Ureter (tissue), 1 donor: ENCODE measurements around the gene ST3GAL3. TPM values are rescaled to one million over a fixed set of nuclear protein-coding genes. Genes with fewer than 3 reads are reported as not detected.

ENCODE experiments used
- DNase-seq: peaks from one replicate; pipeline ENCODE4 v3.0.0-alpha.2; 2020; ENCODE audit warnings: low spot score
- total RNA-seq: library from RNA; stranded (reverse); gene quantifications from one replicate; pipeline ENCODE4 v1.2.4, GENCODE V29; 2023
- donor health status: DM: yes; HTN: yes; CAD: no.

Gene ST3GAL3
- total RNA-seq, 1 donor from 2014 or later = 39.5 TPM

DNA sequence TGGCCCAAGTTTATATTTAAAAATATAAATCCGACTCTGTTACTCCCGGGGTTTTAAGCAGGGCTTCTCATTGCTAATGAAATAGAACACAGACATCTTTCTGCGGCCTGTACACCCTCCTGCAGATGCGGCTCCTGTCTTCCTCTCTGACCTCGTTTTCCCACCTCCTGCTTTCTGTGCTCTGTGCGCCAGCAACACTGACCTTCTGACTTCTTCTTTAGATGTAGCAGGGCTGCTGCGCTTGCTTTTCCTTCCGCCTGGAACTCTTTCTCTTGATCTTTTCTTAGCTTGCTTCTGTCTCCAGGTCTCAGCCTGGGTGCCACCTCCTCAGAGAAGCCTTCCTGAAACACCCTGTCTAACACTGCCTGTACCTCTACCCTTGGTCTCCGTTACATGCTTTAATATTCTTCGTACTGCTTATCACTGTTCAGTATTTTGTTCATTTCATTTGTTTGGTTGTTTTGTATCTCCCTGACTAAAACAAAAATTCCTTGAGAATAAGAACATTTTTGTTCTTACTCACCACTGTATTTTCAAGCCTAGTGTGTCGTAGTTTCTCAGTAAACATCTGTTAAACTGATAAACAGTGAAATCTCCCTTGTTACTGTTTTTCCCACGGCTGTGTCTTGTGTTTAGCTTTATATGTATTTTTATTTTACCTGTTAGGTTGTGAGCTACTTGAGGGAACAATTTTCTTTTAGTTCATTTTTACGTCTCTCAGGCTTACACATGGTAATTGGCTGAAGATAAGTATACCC lies 79.0 kb downstream of the ST3GAL3 start:
- DNase-seq = no peak

DNA sequence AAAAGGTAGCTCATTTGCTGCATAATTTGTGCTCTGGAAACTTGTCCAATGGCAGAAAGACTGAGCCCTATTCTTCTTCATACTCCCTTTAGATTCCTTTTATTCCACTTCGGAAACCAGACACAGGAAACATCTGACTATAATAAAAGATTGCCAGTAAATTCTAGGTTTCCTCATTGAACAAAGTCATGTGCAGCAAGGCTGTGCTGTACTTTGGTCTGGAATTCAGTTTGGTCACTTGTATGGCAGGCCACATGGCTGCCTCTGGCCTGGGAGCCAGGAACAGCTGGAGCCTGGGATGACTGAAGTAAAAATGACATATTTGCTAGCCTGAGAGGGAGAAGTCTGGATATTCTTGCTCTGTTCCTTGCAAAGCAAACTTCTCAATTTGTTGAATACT lies 79.6 kb downstream of the ST3GAL3 start:
- DNase-seq = no peak

DNA sequence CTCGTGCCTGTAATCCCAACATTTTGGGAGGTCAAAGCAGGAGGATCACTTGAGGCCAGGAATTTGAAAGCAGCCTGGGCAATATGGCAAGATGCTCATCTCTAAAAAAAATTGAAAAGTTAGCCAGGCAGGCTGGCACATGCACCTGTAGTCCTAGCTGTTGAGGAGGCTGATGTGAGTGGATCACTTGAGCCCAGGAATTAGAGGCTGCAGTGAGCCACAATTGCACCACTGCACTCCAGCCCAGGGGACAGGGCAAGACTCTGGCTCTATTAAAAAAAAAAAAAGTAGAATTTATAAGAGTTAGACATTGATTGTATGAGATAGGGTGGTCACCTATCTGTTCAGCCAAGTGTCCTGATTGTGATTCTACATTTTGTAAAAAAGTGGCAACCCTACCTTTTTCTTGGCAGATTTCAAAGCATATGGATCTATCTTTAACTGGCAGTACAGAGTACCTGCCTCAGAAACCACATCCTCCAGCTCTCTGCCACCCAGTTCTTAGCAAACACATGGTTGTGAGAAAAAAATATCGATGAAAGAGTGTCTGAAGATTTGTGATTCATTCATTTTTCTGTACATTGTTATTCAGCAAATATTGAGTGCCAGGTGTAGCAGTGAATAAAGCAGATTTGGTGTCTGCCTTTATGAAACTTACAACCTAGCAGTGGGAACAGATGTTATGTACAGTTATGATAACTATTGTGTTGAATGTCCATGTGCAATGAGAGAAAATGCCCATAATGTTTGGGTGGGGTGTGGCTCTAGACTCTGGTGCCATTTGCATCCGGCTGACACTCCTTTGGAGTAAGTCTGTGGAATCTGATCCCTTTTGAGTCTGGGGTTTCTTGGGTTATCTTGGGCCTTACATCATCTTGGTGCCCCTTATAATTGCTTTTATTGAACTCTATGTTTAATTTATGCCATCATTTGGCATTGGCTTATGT lies 82.5 kb downstream of the ST3GAL3 start:
- DNase-seq = no peak

DNA sequence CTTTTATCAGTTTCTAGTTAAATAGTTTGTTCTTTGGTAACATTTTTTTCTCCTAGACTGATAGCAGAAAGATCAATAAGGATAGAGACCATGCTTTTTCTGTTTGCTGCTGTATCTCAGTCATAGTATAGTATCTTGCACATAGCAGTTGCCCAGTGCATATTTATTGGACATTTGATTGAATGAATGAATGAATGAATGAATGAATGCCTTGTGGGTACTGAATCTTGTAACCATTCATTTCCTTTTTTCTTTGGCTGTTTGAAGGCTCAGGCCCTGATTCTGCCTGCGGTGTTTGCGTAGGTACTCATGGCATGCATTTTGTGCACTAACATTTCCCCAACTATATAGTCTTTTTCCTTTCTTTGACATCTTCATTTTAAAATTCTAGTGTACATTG lies 83.9 kb downstream of the ST3GAL3 start:
- DNase-seq = no peak

DNA sequence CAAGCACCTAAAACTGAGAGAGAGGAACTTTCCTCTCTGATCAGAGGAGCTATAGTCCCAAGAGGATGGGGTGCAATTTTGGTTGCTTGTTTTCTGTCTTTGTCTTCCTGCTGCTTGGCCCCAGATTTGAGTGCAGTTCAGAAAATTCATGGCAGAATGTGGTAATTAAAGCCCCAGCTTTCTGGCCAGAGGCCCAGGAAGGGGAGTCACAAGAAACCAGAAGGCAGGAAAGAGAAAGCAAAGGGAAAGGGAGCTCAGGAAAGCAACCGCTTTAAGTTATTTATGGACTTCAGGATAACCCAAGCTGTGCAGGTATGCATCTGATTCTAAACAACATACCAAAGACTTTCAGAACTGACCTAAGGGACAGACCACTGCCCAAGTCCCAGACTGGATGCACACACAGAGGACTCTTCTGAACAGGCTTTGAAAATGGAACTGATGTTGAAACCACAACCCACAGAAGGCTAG lies 88.8 kb downstream of the ST3GAL3 start:
- no peak for DNase-seq

DNA sequence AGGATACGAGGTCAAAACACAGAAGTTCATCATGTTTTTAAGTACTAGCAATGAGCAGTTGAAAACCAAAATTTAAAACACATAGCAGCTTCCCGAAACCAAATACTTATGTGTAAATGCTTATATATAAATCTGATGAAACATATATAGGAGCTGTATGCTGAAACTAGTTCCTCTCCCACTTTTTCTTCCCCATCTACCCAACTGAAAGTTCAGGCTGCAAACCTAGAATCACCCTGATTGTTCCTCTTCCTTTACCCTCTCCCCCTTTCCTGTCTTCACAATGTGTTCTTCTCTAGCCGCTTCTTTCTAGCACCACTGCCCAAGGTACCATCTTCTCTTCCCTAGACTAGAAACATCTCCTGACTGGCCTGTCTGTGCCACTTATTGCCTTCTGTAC lies 90.6 kb downstream of the ST3GAL3 start:
- DNase-seq = no peak

DNA sequence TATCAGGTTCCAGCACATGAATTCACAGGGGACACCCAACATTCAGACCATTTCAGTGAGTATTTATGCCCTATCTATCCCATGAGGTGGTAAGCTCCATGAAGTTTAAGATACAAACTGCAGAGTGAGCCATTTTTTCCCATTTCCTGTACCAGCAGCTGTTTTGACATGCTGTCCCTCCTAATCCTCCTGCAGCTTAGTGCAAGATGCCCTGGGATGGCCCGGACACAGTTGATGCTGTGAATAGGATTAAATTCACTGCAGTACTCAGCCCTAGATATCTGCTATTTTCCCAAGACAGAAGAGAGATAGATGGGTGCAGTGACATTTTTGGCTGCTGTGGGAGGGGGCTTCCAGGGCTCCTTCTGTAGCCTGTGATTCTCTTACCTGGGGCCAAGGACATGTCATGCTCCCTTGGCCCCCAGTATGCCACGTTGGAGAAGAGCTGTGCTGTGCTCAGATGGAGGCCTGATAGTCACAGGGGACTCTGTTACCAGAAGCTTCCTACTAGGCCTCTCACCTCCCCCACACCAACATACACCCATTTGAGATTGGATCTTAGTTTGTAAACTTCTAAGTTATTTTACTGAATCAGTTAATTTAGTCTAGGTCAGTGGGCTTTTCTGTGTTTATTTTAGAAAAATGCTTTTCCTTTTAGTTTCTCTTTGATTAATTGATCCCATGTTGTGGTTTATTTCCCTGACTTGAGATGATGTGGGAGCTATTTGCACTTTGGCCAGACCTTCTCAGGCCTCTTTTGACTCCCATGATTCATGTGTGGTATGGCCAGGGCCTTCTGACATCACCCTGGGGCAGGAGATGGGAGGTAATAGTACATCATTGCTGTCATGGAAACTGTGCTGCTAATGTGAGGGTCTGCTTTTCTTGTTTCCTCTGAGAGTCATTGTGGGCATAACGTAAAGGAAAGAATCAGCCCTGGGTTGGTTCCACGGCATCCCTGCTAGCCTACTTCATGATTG lies 92.6 kb downstream of the ST3GAL3 start:
- DNase-seq = no peak

DNA sequence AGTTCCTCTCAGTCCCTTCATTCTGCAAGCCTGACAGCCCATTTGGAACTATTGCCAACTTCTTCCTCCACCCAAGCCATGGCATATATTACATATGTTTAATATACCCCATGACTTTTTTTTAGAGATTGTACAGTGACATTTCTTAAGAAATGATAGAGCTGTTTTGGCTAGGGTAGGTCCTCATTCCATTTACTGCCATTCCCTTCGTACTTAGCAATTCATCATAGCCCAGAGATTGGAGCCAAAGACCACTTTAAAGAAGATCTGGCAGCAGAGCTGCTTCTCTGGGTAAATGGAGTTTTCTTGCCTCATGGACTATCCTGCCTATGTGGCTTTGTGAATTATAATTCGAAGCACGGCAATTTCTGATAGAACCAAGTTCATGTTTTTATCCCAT lies 93.4 kb downstream of the ST3GAL3 start:
- no peak for DNase-seq

DNA sequence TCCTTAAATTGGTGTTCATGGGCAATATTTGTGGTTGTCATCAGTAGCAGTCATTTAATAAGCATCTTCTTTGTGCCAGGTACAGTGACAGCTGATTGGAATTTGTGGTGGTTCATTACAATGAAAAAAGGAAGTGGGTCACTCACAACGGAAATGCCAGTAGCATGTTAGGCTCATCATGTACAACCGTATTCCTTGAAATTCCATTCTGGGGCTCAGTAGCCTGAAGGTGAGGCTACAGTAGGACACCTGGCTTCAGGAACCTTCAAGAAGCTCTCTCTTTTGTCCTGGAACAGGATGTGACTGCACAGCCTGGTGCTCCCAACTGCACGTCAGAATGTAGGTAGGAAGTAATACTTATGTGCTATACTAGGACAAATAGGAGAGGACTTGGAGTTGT lies 93.9 kb downstream of the ST3GAL3 start:
- DNase-seq = no peak

DNA sequence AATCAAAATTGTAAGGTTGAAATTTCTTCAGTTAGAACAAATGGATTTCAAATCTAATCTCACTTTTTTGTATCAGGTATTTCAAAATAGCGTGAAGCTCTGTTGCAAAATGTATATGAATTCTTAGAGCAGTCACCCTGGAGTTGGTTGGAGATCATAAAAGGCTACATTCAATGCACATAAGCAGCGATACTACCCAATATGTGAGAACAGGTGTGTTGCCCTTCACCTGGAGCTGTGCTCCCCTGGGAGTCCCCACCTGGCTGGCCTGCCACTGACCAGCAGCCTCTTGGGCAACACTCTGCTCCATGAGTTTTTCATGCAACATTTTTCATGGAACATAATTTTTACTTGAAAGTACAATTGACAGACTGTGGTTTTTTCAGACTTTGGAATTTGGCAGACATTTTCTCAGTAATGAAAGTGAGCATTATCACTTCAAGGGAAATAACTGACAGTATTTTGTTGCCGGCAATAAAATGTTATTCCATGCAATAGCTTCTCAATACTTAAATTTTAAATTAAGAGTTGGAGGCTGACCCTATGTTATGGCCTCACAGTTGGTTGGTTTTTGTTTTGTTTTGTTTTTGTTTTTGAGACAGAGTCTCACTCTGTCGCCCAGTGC lies 95.1 kb downstream of the ST3GAL3 start:
- DNase-seq = no peak

DNA sequence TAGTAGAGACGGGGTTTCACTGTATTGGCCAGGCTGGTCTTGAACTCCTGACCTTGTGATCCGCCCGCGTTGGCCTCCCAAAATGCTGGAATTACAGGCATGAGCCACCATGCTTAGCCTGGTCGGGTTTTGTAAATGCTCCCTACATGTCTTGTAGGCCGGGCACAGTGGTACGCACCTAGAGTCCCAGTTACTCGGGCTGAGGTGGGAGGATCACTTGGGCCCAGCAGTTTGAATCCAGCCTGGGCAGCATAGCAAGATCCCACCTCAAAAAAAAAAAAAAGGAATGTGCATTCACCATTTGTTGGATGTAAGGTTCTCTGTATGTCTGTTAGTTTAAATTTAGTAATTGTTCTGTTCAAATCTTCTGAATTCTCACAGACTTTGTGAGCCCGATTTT lies 95.8 kb downstream of the ST3GAL3 start:
- DNase-seq = no peak

DNA sequence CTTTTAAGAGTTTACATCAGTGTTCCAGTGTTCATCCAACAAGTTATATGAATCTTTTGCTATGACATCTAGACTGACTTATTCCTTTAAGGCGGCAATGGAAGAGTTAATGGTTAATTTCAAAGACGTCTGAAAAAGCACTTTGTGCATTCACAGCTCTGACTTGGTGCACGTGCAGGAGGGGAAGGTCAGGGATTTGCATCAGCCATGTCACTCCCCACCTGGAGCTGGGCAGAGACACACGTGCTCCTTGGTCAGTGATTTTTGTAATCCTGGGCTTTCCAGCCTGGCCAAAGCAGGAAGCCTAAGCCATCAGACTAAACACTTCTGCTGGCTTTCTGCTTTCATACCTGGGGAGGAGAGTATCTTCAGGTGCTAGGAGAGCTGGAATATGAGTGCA lies 96.3 kb downstream of the ST3GAL3 start:
- no peak for DNase-seq

DNA sequence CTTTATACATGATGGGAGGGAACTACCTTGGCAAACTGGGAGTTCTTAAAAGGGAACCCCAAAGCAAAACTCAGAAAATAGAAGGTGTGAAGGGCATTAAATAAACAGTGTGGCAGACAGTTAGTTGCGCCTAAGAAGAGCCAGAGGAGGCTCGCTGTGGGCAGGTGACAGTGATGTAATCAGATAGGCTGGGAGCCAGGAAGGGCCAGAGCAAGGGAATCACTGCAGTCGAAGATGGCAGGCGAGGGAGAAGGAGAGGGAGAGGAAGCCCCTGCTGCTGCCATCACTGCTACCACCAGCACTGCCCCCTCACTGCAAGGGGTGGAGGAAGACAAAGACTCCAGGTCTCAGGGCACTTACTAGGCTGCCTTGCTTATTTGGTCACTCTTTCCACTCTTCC lies 97.2 kb downstream of the ST3GAL3 start:
- no peak for DNase-seq

DNA sequence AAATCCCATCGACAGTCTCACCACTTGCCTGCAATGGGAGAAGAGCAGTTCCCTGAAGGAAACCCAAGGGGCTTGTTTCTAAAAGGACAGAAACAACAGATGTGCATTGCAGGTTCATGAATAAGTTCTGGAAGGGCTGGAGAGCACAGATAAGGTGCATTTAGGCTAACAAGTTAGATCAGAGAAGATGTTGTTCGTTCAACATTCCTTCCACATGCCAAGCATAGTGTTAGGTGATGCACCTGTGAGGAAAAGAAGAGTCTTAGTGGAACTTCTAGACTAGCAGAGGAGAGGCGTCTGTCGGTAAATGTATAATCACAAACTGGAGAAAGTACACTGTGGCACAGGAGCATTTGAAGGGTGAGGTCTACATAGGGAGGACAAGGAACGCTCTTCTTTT lies 98.0 kb downstream of the ST3GAL3 start:
- no peak for DNase-seq

DNA sequence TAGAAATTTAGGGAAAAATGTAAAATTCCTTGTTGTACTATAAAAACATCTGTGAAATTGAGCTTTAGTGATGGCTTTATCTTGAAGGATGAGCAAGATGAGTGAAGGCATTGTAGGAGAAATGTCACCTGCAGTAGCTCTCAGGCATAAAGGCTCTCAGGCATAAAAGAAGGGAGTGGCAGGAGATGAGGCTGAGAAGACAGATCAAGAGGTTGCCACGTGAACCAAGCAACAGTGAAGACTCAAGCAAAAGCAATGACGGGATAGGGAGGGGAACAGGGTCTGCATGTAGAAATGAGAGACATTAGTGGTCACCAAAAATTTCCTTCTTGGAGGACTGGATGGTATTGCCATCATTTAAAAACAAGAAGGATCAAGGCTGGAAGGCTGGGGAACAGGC lies 98.8 kb downstream of the ST3GAL3 start:
- no peak for DNase-seq

DNA sequence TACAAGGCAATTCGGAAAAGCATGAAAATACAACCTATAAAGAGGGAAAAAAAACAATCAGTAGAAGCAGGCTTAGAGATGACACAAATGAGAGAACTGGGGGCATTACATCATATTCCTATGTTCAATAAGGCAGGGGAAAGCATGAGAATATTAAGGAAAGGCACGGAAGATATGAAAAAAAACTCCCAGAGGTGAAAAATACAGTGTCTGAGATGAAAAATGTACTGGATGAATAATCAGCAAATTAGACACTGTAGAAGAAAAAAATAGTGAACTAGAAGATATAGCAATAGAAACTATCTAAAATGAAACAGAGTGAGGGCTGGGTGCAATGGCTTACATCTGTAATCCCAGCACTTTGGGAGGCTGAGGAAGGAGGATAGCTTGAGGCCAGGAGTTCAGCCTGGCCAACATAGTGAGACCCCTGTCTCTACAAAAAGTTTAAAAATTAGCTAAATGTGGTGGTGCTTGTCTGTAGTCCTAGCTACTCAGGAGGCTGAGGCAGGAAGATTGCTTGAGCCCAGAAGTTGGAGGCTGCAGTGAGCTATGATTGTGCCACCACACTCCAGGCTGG lies 101.8 kb downstream of the ST3GAL3 start:
- DNase-seq = no peak

DNA sequence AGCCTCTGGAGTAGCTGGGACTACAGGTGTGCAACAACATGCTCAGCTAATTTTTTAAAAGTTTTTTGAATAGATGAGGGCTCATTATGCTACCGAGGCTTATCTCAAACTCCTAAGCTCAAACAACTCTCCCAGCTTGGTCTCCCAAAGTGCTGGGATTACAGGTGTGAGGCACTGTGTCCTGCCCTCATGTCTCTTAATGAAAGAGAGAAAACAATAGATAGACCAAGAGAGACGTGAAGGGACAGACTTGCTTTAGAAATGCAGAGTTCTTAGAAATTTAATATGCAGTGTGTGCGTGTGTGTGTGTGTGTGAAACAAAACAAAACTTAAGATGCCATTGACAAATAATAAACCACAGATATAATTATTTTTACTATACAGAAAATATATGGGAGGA lies 105.2 kb downstream of the ST3GAL3 start:
- DNase-seq = no peak

DNA sequence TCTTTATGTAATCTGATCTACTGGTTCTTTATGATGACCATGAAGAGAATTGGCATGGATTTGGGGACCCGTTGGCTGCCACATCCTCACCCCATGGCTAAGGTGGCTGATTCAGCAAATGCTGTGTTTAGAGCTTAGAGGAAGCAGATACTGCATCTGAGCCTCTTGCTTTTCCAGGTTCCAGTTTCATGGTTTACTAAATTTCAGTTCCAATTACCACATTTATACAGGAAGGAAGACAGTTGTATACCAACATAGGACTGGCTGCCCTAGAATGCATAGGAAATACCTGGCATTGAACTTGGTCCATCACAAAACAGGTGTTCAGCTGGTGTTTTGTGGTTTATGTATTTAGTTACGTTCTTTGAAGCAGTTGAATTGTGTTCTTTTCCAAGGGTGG lies 107.1 kb downstream of the ST3GAL3 start:
- no peak for DNase-seq

DNA sequence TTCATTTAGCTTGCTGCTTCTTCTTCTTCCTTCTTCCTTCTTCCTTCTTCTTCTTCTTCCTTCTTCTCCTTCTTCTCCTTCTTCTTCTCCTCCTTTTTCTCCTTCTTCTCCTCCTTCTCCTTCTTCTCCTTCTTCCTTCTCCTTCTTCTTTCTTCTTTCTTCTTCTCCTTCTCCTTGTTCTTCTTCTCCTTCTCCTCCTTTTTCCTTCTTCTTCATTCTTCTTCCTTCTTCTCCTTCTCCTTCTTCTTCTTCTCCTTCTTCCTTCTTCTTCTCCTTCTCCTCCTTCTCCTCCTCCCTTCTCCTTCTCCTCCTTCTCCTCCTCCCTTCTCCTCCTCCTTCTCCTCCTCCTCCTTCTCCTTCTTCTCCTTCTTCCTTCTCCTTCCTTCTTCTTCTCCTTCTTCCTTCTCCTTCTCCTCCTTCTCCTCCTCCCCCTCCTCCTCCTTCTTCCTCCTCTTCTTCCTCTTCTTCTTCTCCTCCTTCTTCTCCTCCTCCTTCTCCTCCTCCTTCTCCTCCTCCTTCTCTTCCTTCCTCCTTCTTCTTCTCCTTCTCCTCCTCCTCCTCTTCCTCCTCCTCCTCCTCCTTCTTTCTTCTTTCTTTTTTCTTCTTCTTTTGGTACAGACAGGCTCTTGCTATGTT lies 110.1 kb downstream of the ST3GAL3 start:
- DNase-seq = no peak

DNA sequence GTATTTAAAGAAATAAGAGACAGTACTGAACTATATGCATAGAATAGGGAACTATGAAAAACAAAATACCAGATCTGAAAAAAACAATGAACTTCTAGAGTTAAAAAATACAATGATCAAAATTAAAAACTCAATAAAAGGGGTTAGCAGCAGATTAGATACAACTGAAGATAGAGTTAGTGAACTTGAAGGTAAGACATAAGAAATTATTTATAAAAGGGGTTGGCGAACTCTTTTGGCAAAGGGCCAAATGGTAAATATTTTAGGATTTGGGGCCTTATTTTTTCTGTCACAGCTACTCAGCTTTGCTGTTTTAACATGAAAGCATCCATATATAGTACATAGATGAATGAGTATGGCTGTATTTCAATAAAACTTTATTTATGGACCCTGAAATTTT lies 111.4 kb downstream of the ST3GAL3 start:
- no peak for DNase-seq
